GM19239 (cell line): Measurements from ENCODE around the gene EMILIN2.
A peak's percentile ranks its signal among the peaks of the same experiment; 100 is the strongest.
"Not testable (repeated sequence)": the region's sequence is repeated elsewhere in the genome, so short reads cannot be mapped to it uniquely, and the experiment has no call there.

Source experiments
- DNase-seq: peaks from one replicate; pipeline ENCODE4 v3.0.0; 2011; ENCODE audit warnings: low spot score; ENCODE audit not compliant: insufficient read length
- FAIRE-seq: peaks from 2 replicates; lab custom pipeline; 2011; peaks lifted over from hg19 to GRCh38; lab: Jason Lieb, UNC

Gene EMILIN2

DNA sequence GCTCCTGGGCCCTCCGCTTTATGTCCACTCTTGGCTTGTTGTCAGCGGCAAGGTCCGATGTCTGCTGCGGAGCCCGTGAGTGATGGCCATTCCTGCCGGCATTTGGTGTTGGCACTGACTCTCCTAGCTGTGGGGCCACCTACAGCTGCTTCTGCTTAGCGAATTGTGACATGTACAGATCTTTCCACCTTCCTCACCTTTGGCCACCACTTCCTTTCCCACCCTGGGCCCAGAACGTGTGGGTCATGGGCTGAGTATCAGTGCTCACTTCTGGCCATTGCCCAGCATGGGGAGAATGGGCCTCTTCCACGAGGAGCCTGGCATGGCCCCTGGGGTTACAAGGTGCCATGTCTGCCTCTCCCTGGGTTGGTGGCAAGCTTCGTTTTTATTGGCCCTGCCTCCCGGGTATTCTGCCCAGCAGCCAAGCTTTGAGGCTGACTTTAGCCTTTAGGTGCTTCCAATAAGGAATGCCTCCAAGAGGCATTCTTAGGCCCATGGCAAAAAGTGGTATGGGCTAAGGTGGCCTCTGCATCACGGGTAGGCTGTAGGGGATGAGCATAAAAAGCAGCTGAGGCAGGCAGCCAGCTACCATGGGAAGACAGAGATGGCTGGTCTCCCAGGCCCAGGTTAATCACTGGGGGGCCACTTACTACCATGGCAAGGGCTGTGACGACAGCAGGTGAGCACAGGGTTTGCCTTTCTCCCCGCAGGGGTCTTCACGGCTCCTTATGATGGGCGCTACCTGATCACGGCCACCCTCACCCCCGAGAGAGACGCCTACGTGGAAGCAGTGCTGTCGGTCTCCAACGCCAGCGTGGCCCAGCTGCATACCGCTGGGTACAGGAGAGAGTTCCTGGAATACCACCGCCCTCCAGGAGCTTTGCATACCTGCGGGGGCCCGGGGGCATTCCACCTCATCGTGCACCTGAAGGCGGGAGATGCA, 65.8 kb downstream of the EMILIN2 start:
- no peak for DNase-seq

DNA sequence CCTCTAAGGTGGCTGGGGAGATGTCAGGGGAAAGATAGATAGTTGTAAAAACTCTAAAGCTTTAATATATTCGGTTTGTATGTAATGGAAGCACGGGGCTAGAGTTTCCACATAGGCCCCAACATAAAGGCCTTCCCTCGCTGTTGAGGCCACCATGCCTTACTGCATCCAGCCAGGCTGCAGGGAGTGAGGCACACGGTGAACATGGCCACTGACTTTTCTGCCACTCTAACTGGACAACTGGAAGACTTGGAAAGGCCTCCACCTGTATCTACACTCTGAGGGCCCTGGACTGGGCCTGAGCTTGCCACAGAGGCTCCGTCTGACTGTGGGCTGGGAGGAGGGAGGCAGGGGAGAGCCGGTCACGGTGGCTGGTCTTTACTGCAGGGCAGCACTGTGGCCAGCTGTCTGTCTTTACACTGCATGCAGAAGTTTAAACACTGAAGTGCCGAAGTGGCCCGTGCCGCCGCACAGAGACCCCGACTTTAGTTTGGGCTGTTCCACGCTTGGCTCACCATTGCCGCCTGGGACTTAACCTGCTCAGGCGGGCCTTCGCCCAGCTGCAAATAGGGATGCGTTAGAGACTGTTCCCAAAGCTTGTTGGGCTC, 66.7 kb downstream of the EMILIN2 start:
- no peak for FAIRE-seq

More for the DNA sequence above, 65.8 kb downstream of the EMILIN2 start:
- FAIRE-seq: no peak

DNA sequence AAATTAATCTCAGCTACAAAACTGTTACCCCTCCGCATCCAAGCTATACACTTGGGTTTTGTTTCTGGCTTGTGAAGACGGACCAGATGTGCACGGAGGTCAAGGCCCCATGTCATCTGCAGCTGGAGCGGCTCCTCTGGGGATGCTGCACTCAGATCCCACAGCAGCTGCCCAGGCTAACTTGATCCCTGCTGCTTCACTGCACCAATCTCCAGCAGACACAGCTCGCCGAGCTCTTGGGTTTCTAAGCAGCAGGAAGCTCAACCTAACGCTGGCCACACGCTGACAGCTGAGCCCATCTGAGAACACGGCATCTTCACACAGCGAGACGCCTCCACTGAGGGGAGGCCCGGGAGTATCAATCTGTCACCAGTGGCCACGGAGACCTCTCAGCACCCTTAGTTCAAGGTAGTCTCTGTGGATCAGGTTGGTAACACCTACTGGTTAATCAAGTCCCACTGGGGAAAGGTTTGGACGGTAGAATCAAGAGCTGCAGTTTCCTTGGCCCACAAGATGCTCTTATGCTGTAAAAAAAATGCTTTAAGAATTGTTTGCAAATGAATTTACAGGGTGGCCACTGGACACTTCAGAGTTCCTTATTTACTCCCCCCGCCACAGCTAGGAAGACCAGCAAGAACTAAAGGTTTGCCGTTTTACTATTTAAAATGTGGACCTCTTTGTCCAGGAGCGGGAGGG, 67.5 kb downstream of the EMILIN2 start:
- no peak for DNase-seq
- no peak for FAIRE-seq

More for the DNA sequence above, 66.7 kb downstream of the EMILIN2 start:
- DNase-seq: no peak

DNA sequence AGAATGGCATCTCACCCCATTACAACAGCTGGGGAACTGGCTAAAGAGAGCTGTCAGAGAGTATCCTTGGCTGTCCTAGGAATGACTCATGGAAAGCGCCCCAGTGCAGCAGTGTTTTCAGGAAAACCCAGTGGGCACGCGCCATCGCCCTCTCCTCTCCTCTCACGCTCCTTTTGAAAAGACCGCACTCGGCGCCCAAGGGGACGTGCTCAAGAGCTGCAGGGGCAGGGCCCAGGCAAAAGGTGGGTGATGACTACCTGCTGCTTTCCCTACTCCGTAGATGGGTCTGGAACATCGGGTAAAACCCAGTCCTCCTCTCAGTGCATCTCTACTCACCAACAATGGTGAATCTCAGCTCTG, 68.1 kb downstream of the EMILIN2 start:
- no peak for DNase-seq
- FAIRE-seq: no peak

DNA sequence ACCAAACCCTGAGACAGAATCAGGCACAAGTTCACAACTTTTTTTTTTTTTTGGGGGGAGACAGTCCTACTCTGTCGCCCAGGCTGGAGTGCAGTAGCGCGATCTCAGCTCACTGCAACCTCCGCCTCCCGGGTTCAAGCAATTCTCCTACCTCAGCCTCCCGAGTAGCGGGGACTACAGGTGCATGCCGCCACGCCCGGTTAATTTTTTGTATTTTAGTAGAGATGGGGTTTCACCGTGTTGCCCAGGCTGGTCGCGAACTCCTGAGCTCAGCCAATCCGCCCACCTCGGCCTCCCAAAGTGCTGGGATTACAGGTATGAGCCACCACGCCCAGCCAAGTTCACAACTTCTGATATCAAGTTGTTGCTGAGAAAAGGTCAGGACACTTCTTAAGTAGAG, 68.7 kb downstream of the EMILIN2 start:
- not testable (repeated sequence) for DNase-seq, FAIRE-seq

DNA sequence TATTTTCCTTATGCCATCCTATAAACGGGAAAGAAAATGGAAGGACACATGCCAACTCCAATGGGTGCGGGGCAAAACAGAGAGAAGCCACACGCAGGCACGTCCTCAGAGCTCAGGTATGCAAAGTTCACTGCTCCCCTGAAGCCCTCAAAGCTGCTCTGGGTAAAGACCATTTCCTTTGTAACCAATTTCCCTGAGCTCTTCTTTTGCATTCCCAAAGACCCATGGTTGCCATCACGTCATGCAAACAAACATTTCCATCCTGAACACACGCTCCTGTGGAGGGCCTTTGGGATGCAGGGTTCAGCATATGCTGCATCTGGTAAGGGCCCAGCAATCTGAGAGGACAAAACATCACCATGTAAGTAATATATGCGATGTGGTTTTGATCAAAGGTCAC, 69.4 kb downstream of the EMILIN2 start:
- no peak for DNase-seq
- FAIRE-seq: peak; percentile 21

DNA sequence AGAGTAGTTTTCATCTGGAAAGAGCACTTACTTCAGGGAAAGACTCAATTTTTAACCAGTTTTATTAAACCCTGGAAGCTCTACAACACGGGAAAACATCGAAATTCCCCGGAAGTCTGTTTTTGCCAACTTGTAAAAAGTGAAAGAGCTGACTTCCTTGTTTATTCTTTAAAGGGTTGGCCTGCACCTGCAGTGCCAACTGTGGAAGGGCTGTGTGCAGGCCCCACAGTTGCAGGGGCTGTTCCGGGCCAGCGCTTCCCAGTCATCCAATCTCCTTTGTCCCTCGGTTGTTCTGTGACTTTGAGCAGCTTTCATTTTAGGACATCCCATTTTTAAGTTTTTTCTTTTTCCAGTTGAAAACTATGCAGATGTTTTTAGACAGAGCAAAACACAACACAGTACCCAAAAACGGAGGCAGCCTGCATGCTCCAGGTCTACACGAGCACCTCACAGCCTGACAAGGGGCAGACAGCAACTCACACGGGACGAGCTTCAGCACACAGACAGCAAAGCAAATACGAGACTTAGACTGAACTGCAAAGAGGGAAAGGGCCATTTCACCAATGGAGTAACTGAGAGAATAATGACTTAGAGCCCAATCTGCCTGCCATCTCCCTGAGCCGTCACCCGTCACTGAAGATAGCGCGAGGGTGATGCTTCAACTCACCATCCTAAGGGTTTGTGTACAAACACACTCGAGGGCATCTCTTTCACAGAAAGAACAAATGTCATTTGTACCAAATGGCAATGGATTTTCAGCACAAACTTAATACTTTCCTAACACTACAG, 70.6 kb downstream of the EMILIN2 start:
- FAIRE-seq: peak; percentile 66

DNA sequence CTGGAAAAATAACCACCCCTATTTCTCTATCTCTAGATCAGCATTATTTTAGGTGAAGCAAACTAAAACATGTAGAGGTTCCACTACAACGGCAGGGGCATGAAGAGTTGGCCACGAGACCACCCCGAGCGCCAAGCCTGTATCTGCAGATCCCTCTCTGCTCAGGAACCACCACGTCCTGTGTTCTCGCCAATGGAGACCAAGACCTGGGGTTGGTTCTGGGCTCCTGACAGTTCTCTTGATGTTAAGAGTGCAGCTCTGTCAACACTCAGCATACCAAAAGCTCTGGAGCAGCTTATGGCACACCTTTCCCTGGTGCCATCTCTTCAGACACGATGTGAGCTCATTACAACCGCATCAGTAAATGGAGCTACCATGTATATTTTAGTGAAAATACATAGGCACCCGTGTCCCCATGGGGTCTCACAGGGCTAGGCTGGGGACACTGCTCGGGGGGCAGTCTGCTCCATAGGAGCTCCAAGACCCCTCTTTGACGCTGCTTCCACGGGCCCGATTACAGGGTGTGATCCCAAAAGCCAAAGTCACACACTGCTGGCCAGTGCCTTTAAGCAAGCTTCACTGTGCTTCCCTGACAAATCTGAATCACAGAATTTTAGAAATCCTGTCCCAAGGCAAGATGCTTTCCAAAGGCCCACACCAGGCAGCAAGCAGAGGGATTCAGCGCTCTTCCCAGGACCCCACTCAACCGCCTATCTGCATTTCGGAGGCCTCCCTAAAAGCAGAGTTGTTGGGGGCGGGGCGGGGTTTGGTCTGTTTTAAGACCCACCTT, 72.2 kb downstream of the EMILIN2 start:
- DNase-seq (no peak), FAIRE-seq (no peak)

More for the DNA sequence above, 70.6 kb downstream of the EMILIN2 start:
- no peak for DNase-seq

DNA sequence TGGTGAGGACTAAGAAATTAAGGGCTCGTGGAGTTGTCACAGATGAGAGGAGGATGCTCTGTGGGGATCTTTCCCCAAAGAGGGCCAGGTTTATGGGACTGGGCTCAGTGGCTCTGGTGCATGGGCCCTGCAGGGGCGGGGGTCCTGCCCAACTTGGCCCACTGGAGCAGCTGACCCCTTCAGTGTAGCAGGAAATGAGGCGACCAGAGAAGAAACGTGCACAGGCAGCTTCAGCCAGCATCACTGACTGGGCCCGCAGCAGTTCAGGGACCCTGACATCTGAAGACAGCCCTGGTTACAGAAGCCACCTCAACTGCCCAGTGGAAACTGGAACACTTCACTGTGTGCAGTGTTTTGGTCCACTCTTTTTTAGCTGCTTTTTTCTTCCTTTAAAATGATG, 72.8 kb downstream of the EMILIN2 start:
- DNase-seq: no peak

DNA sequence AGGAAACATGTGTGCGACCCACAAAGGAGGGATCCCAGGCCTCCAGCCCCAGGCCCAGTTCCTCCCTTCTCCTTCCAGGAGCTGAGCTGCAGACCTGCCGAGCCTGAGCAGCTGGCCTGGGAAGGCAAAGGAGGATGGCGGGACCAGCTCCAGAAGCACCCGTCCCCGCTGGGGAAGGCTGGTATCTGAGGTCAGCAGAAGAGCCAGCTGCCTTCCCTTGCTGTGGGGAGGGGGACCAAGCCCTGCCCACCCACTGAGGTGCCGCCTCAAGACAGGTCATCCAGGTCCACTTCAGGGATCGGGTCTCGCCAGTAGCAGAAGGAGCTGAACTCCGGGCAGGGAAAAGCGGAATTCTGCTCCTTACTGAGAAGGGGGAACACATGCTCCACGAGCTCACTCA, 73.2 kb downstream of the EMILIN2 start:
- DNase-seq (no peak), FAIRE-seq (no peak)

More for the DNA sequence above, 72.8 kb downstream of the EMILIN2 start:
- no peak for FAIRE-seq

DNA sequence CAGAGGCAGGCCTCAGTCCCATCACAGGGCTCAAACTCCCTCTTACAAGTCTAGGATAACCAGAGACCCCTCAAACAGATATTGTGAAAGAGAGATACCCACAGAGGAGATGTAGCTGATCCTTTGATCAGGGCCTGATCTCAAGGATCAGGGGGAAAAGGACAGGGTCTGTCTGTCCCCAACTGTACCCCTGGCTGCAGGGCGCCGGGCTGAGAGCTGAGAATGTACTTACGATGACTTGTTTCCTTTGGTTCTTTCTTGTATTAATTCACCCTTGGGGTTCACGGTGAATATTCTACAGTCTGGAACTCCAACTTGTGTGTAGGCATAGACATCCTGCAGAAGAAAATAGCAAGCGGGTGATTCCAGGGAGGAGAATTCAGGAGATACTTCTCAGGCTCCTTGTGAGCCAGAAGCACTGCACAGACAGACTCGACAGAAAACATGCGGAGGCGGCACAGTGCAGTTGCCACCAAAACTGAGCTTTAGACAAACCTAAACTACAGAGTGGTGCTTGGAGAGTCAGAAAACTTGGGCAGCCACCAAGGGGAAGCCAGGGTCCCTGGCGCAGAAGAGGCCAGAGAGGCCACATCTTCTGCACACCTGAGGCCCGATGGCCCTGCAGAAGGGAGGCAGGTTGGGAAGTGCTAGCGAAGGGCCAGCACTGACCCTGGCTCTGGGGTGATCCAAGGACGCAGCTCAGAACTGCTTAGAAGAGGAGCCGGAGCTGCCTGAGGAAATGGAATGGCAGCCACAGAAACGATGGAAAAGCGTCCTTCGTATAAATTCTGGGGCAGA, 73.9 kb downstream of the EMILIN2 start:
- DNase-seq: no peak
- FAIRE-seq: no peak

DNA sequence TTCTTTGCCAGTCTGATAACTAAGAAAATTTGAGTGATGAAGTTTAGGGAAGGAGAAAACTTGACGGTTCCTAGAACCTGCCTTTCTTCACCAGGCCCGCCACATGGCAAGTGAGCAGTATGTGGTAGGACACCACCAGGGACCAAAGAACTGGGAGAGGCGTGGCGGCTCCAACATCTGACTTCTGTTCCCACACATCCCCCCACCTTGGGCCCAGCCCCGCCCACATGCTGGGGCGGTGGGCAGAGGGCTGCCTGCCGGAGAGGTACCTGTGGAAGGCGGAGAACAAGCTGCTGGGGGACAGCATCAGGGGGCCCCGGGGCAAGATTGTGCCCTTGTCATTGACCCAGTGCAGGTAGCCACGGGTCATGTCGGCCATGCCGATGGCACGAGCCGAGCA, 75.0 kb downstream of the EMILIN2 start:
- no peak for FAIRE-seq

DNA sequence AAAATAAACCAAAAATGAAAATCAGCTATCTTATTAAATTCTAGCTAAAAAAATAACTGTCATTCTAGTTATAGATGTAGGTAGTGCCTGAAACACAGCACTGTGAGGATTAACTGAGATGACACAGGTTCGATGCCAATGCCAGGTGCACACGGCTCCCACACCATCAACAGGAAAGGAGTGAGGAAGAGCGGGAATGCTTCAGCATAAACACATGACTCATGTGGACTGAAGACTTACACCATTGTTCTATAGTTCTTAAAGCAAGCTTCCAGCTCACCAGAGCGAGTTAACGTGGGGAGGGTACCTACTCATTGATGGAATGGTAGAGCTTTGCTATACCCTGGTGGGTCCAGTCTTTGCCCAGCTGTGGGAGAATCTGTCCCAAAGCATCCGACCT, 76.7 kb downstream of the EMILIN2 start:
- DNase-seq: no peak
- FAIRE-seq: no peak

More for the DNA sequence above, 75.0 kb downstream of the EMILIN2 start:
- DNase-seq: no peak

DNA sequence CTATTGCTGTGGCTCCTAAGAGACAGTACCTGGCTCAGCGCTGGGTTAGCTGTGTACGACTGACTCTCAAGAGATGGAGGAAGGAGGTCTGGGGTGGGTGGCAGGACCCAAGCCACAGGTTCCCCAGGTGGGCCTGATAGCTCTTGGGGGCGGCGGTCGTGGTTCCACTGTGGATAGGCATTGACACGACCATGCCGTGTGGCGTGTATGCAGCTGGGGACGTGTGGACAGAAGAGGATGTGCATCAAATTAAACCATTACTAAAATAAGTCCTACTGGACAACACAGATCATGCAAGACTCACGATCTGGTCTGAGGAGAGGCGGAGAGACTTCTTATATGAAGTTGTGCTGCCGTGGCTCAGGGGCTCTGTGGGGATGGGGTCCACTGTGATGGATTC, 78.1 kb downstream of the EMILIN2 start:
- FAIRE-seq: no peak
- no peak for DNase-seq

DNA sequence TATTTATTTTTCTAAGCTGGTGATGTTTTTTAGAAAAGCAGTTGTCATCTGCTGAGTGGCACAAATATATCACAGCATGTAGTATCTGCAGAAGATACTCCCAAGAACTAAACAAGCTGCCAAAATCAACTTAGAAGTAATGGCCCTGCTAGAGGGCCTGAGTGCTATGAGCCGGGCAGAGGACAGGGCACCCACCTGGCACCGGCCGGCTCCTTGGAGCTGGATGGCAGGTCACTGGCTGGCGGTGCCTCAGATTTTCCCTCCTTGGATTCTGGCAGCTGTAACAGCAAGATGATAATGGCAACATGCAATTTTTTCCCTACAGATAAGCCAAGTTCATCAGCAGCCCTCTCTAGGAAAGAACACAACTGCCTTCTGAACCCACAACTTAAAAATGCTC, 79.7 kb downstream of the EMILIN2 start:
- FAIRE-seq: no peak
- no peak for DNase-seq

DNA sequence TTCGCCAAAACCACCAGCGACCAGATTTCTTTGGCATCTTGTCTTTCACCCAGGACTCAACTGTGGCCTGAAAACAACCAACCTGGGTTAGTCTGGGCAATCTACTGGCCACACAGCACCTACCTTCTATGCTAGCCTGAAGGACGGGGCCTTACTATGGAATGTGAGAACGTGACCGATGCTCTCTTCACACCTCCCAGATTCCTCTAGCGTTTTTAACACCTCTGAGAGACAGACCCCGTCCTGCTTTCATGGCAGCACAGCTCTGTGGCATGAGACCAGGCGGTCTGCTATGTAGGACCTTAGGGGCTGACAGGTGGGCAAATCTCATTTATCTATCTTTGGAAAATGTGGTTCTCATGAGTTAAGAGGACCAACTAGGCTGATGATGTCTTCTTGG, 80.9 kb downstream of the EMILIN2 start:
- DNase-seq: no peak
- FAIRE-seq: no peak

DNA sequence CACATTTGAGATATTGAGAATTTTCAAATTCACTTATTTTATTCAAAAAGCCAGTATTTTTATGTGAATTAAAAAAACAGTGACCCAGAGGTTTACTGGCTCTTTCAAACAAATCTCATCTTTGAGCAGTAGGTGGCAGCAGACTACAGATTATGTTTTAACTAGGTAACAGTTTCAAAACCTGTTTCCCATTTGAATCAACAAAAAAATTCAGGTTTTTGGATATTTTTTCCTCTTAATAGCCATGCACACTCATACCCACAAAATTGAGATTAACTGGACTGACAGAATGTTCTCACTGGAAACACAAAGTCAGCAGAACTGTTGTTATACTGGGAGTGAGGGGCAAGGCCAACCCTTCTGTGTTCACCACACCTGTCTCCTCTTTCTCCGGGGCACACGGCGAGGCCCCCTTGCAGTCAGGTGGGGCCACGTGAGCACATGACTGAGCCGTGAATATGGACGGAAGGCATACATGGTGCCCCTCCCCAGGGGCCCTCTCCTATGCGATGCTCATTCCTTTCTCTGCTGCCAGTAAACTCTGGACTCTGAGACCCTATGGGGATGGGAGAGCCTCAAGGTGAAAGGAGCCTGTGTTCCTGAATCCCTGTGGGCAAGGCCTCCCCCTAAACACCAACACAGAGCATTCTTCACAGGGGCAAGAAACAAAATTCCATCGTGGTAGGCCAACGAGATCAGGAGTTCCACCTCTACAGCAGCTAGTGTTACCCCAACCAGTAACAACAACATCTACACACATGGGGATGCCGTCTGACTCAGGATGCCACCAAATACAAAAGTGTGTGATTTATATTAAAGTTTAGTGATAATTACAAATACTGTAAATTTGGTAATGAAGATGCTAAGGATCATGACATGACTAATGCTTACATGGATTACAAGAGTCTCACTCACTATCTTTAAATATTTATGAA, 85.7 kb downstream of the EMILIN2 start:
- DNase-seq (no peak), FAIRE-seq (peak; percentile 94)

DNA sequence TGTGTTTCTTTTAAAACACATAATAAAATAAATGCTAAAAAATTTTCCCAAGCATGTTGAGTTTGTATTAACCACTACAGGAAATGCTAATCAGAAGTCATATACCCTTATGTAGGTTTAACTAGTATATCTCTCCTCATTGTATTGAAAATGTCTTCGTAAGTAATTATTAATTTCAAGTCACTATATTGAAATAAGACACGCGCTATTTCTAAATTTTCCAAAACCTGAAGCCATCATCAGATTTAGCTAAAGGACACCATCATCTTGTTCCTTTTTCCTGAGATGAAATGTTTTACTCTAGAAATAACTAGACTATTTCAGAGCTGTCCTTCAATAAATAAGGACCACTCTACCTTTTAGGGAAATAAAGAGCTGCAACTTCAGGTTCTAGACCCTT, 87.2 kb downstream of the EMILIN2 start:
- DNase-seq (no peak), FAIRE-seq (no peak)
